ENCODE results near the gene CELF2.

GRCh38 chr10:11213137-11213536 lies 195.5 kb downstream of the CELF2 start:
- no peak for TF ChIP-seq CTCF (IDR thresholded peaks at IDR 0.05; ENCODE audit: low read depth, low read length)
- TF ChIP-seq POLR2A (IDR thresholded peaks at IDR 0.05; ENCODE audit: extremely low read depth, insufficient read length): no peak
- no peak for TF ChIP-seq MYC (IDR thresholded peaks at IDR 0.05; ENCODE audit: low read depth, low read length)
- TF ChIP-seq MAX (IDR thresholded peaks at IDR 0.05; ENCODE audit: low read depth, low read length): no peak

Data from NB4 (cell line).